CD14-positive monocyte (primary cell): ENCODE data around the gene KLF9. TPM values are rescaled to one million over a fixed set of nuclear protein-coding genes. Genes with fewer than 3 reads are reported as not detected.

Experiments used
- DNase-seq, 3 donors: peaks; one replicate each; pipeline ENCODE4 v3.0.0-alpha.2; 2011 to 2022
- H2AFZ ChIP-seq: 2 replicates; pipeline ENCODE4 v1.6.0; 2012; ENCODE audit warnings: mild to moderate bottlenecking, low read depth, low read length, inconsistent platforms; ENCODE audit not compliant: insufficient read depth, poor library complexity, severe bottlenecking
- H3K27ac ChIP-seq, 2 donors: 1 replicate in 1 of 2; 2 replicates in 1 of 2; pipeline ENCODE4 v1.5.1; 2012 to 2013; ENCODE audit warnings: low read length in 2 of 2, control low read depth in 1 of 2, inconsistent platforms in 1 of 2, low read depth in 1 of 2, mild to moderate bottlenecking in 1 of 2
- H3K27me3 ChIP-seq, 2 donors: one replicate each; pipeline versions ENCODE4 v1.6.0 to v1.6.1; 2011 to 2013; ENCODE audit warnings: low read length in 2 of 2; ENCODE audit not compliant: control insufficient read depth in 2 of 2, insufficient read depth in 2 of 2
- H3K36me3 ChIP-seq, 2 donors: replicated peaks in 1 of 2; 1 replicate in 1 of 2; 2 replicates in 1 of 2; pipeline versions ENCODE4 v1.5.1 to v1.6.1; 2012 to 2013; ENCODE audit warnings: low read length in 2 of 2, control low read depth in 1 of 2, inconsistent platforms in 1 of 2, mild to moderate bottlenecking in 1 of 2; ENCODE audit not compliant: insufficient read depth in 2 of 2, control insufficient read depth in 1 of 2
- H3K4me1 ChIP-seq, 2 donors: 1 replicate in 1 of 2; 2 replicates in 1 of 2; pipeline versions ENCODE4 v1.5.1 to v1.6.1; 2012 to 2013; ENCODE audit warnings: low read length in 2 of 2, control low read depth in 1 of 2, inconsistent platforms in 1 of 2, mild to moderate bottlenecking in 1 of 2, moderate library complexity in 1 of 2; ENCODE audit not compliant: insufficient read depth in 2 of 2, control insufficient read depth in 1 of 2
- H3K4me2 ChIP-seq: replicated peaks from 2 replicates; pipeline ENCODE3; 2012; ENCODE audit warnings: low read length, moderate library complexity, mild to moderate bottlenecking; ENCODE audit not compliant: poor library complexity, severe bottlenecking; ENCODE audit errors: extremely low read depth
- H3K4me3 ChIP-seq, 3 experiments: fragments of 200-600 bp in 1 of 3; sonication (generic) in 1 of 3; replicated peaks in 1 of 3; 1 replicate in 2 of 3; 2 replicates in 1 of 3; pipeline ENCODE4 v1.5.1; 2011 to 2013; ENCODE audit warnings: low read length in 3 of 3, mild to moderate bottlenecking in 3 of 3, control low read depth in 2 of 3, low read depth in 2 of 3, inconsistent platforms in 1 of 3, moderate library complexity in 1 of 3
- H3K79me2 ChIP-seq: 2 replicates; pipeline ENCODE4 v1.6.0; 2012; ENCODE audit warnings: mild to moderate bottlenecking, control low read depth, inconsistent platforms, low read length, moderate library complexity; ENCODE audit not compliant: insufficient read depth
- H3K9ac ChIP-seq: 2 replicates; pipeline ENCODE4 v1.6.0; 2017; ENCODE audit warnings: low read length, mild to moderate bottlenecking; ENCODE audit not compliant: insufficient read depth, poor library complexity, severe bottlenecking
- H3K9me3 ChIP-seq, 2 donors: replicated peaks in 1 of 2; 1 replicate in 1 of 2; 2 replicates in 1 of 2; pipeline versions ENCODE4 v1.5.1 to v1.6.1; 2012 to 2013; ENCODE audit warnings: low read length in 2 of 2, control low read depth in 1 of 2; ENCODE audit not compliant: control insufficient read depth in 1 of 2, insufficient read depth in 1 of 2
- H4K20me1 ChIP-seq: 2 replicates; pipeline ENCODE4 v1.6.0; 2012; ENCODE audit warnings: mild to moderate bottlenecking, low read length, control low read depth, moderate library complexity; ENCODE audit not compliant: insufficient read depth
- H3K27ac Mint-ChIP-seq, 7 donors: one replicate each; pipeline ENCODE4 v1.8.0; 2020; ENCODE audit warnings: mild to moderate bottlenecking in 7 of 7, mixed read lengths in 7 of 7, moderate library complexity in 6 of 7, inconsistent platforms in 2 of 7
- H3K27me3 Mint-ChIP-seq, 3 donors: one replicate each; pipeline ENCODE4 v1.8.0; 2021 to 2022; ENCODE audit warnings: low read depth in 3 of 3, mild to moderate bottlenecking in 3 of 3, mixed read lengths in 3 of 3, moderate library complexity in 3 of 3, inconsistent platforms in 1 of 3
- H3K36me3 Mint-ChIP-seq, 2 donors: one replicate each; pipeline ENCODE4 v1.8.0; 2020; ENCODE audit warnings: mixed read lengths in 2 of 2, inconsistent platforms in 1 of 2, mild to moderate bottlenecking in 1 of 2
- H3K4me1 Mint-ChIP-seq: one replicate; pipeline ENCODE4 v1.8.0; 2020; ENCODE audit warnings: mild to moderate bottlenecking, mixed read lengths
- H3K4me3 Mint-ChIP-seq, 2 donors: one replicate each; pipeline ENCODE4 v1.8.0; 2020; ENCODE audit warnings: mild to moderate bottlenecking in 2 of 2, mixed read lengths in 2 of 2, moderate library complexity in 1 of 2
- H3K9me3 Mint-ChIP-seq, 7 donors: one replicate each; pipeline ENCODE4 v1.8.0; 2020 to 2022; ENCODE audit warnings: mixed read lengths in 7 of 7, mild to moderate bottlenecking in 6 of 7, moderate library complexity in 6 of 7, inconsistent platforms in 2 of 7
- WGBS: methylation state at CpG from one replicate; pipeline ENCODE4 v1.1.5; 2013; ENCODE audit warnings: missing lambda C conversion rate; ENCODE audit not compliant: insufficient coverage; 5-methylcytosine and 5-hydroxymethylcytosine counted together
- intact Hi-C, 2 donors: fragments of 100-400 bp; cut with micrococcal nuclease; formaldehyde crosslinking; loops; one replicate each; pipeline versions ENCODE4 v1.15.0 to v1.15.1; 2023
- polyA plus RNA-seq, 3 donors: library from polyadenylated mRNA; depleted of rRNA in 1 of 3; unstranded in 2 of 3; stranded (reverse) in 1 of 3; fragments of 300-500 nt in 2 of 3; fragments of >200 nt in 1 of 3; fragmentation: Illumina TruSeq in 2 of 3; gene quantifications; 1 replicate in 2 of 3; 2 replicates in 1 of 3; pipeline ENCODE4 v1.2.3, GENCODE V29; 2012 to 2021
- TF ChIP-seq, protein P1 (sequence below): fragments of 200-600 bp; IDR thresholded peaks from one replicate; pipeline ENCODE4 v1.8.0; 2022; ENCODE audit warnings: antibody characterized with exemption, mild to moderate bottlenecking

Gene KLF9
- polyA plus RNA-seq, 3 donors: 0.18 to 26.1 (median 0.72) TPM

DNA sequence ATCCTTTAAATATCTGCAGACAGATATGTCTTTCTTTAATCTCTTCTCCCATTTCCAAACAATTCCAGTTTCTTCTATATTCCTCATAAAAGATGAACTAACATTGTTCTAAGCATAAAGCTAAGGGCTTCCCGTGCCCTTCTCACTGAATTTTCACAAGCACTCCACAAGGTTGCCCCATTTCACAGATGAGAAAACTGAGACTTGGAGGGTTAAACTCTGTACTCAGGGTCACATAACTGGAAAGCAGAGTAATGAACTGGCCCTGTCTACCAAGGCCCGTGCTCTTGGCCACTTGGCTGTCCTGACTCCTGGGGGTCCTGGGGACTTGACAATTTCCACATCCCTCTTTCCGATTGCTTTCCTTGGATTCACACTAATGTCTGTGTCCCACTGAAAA lies 25.3 kb downstream of the KLF9 start:
- H3K79me2 ChIP-seq: peaks cover 42% of the 10 kb centered on the region
- H2AFZ ChIP-seq: no peak overlapping the region
- WGBS: 100% methylated on average over 1 of the region's 3 CpGs
- H3K9me3 ChIP-seq: no peaks in the 10 kb centered on the region
- no peak overlapping the region for H3K4me2 ChIP-seq
- peaks cover 60% of the 10 kb centered on the region for H4K20me1 ChIP-seq
- no peak for DNase-seq
- no peak overlapping the region for H3K9ac ChIP-seq
- no peak overlapping the region for H3K27ac ChIP-seq
- H3K9me3 Mint-ChIP-seq: no peaks in the 10 kb centered on the region
- intact Hi-C loops: no loop called here
- H3K36me3 Mint-ChIP-seq: peaks cover 22 to 32% of the 10 kb centered on the region in 2 donors
- H3K36me3 ChIP-seq: peaks cover 0 to 22% of the 10 kb centered on the region in 2 donors
- H3K4me1 ChIP-seq: peaks cover 7 to 17% of the 10 kb centered on the region in 2 donors
- peaks cover 23% of the 10 kb centered on the region for H3K4me1 Mint-ChIP-seq
- H3K4me3 ChIP-seq: no peak overlapping the region
- peaks cover 0 to 2% (median 1%) of the 10 kb centered on the region in 3 donors for H3K27me3 Mint-ChIP-seq
- no peaks in the 10 kb centered on the region for H3K27me3 ChIP-seq
- H3K27ac Mint-ChIP-seq: no peak overlapping the region
- TF ChIP-seq, protein P1, sequence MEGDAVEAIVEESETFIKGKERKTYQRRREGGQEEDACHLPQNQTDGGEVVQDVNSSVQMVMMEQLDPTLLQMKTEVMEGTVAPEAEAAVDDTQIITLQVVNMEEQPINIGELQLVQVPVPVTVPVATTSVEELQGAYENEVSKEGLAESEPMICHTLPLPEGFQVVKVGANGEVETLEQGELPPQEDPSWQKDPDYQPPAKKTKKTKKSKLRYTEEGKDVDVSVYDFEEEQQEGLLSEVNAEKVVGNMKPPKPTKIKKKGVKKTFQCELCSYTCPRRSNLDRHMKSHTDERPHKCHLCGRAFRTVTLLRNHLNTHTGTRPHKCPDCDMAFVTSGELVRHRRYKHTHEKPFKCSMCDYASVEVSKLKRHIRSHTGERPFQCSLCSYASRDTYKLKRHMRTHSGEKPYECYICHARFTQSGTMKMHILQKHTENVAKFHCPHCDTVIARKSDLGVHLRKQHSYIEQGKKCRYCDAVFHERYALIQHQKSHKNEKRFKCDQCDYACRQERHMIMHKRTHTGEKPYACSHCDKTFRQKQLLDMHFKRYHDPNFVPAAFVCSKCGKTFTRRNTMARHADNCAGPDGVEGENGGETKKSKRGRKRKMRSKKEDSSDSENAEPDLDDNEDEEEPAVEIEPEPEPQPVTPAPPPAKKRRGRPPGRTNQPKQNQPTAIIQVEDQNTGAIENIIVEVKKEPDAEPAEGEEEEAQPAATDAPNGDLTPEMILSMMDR: no peak
- H3K4me3 Mint-ChIP-seq: no peak overlapping the region

DNA sequence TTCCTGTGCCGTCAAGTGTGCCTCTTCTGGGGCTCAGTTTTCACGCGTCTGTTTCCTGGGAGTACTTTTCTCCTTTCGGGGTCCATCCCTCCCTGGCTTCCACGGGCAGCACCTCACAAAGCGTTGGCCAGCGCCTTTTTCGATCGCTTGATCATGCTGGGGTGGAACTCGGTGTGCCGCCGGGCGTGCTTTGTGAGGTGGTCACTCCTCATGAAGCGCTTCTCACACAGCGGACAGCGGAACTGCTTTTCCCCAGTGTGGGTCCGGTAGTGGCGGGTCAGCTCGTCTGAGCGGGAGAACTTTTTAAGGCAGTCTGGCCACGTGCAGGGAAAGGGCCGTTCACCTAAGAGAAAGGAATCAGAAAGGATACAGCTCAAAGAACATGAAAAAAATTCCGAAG lies 26.8 kb downstream of the KLF9 start:
- H4K20me1 ChIP-seq: peaks cover 47% of the 10 kb centered on the region
- Mint-ChIP-seq H3K27me3 (peaks cover 0 to 2% (median 1%) of the 10 kb centered on the region in 3 donors), H3K4me3 (no peak overlapping the region), H3K4me1 (peaks cover 18% of the 10 kb centered on the region), H3K9me3 (no peaks in the 10 kb centered on the region), H3K36me3 (peaks cover 28 to 33% of the 10 kb centered on the region in 2 donors), H3K27ac (no peak overlapping the region)
- no peak overlapping the region for H2AFZ ChIP-seq
- 96% methylated on average over 20 of the region's 23 CpGs for WGBS
- no peak for DNase-seq
- peaks cover 28% of the 10 kb centered on the region for H3K79me2 ChIP-seq
- peaks cover 4 to 15% of the 10 kb centered on the region in 2 donors for H3K4me1 ChIP-seq
- H3K4me3 ChIP-seq: no peak overlapping the region
- intact Hi-C loops: no loop called here
- no peaks in the 10 kb centered on the region for H3K27me3 ChIP-seq
- no peak overlapping the region for H3K27ac ChIP-seq
- TF ChIP-seq, protein P1: no peak
- H3K9ac ChIP-seq: no peak overlapping the region
- H3K36me3 ChIP-seq: peaks cover 0 to 22% of the 10 kb centered on the region in 2 donors
- no peaks in the 10 kb centered on the region for H3K9me3 ChIP-seq
- H3K4me2 ChIP-seq: no peak overlapping the region
